ENCODE results near the gene OTUD7B. TPM values are rescaled to one million over a fixed set of nuclear protein-coding genes. Genes with fewer than 3 reads are reported as not detected.

Gene OTUD7B
- total and polyA plus RNA-seq, 2 of the 8 experiments (the other 6 are each of a cell fraction or from before 2014, with no cell fraction given) = 4.2 to 21.5 TPM

DNA sequence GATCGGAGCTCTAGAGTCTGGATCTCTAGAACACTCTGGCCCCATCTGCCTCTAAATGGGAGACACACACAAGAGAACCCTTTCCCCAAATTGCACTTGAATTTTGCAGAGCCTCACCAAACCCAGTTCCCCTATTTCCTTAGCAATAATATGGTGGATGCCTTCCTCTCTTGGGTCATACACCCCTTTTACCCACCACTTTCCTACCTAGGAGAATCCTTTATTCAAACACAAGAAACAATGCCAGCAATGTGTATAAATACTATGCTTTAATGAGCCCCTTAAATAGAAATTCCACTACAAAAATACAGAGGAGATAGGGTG, 82.2 kb downstream of the OTUD7B start (continued):
- no peak for TF ChIP-seq SP1 (IDR thresholded peaks at IDR 0.05; ENCODE audit: low read depth, low read length)
- no peak for TF ChIP-seq NANOG (IDR thresholded peaks at IDR 0.05; ENCODE audit: insufficient read depth, low read depth, low read length, poor library complexity, severe bottlenecking)
- TF ChIP-seq SRF (IDR thresholded peaks at IDR 0.05; ENCODE audit: low read depth, low read length) = no peak
- no peak for TF ChIP-seq SP4 (IDR thresholded peaks at IDR 0.05; ENCODE audit: low read length)
- TF ChIP-seq ATF2 (IDR thresholded peaks at IDR 0.05; ENCODE audit: low read length) = no peak

All from H1 (cell line).